Gastroesophageal sphincter (tissue), 4 donors: ENCODE measurements around the gene AUTS2. TPM values are rescaled to one million over a fixed set of nuclear protein-coding genes. Genes with fewer than 3 reads are reported as not detected.

ENCODE experiments used
- ATAC-seq: fragments of 150-250 bp; one replicate; pipeline ENCODE4 v1.9.1; 2016; ENCODE audit warnings: mild to moderate bottlenecking, moderate library complexity
- H3K27ac ChIP-seq, 4 donors: fragments of 200-600 bp; sonication (generic) in 3 of 4; 1 replicate in 3 of 4; 2 replicates in 1 of 4; pipeline ENCODE4 v1.5.1; 2016 to 2019
- H3K27me3 ChIP-seq: fragments of 200-600 bp; sonication (generic); one replicate; pipeline ENCODE4 v1.5.1; 2019
- H3K36me3 ChIP-seq, 2 donors: fragments of 200-600 bp; sonication (generic); one replicate each; pipeline ENCODE4 v1.5.1; 2019; ENCODE audit warnings: control low read depth in 1 of 2
- H3K4me1 ChIP-seq, 3 donors: fragments of 200-600 bp; sonication (generic); 1 replicate in 2 of 3; 2 replicates in 1 of 3; pipeline ENCODE4 v1.5.1; 2016 to 2019; ENCODE audit warnings: control low read depth in 2 of 3
- H3K4me3 ChIP-seq, 2 donors: fragments of 200-600 bp; sonication (generic); one replicate each; pipeline ENCODE4 v1.5.1; 2019; ENCODE audit warnings: mild to moderate bottlenecking in 1 of 2, moderate library complexity in 1 of 2
- H3K9me3 ChIP-seq, 3 donors: fragments of 200-600 bp; sonication (generic); one replicate each; pipeline ENCODE4 v1.5.1; 2017 to 2019; ENCODE audit warnings: control low read depth in 2 of 3
- CTCF ChIP-seq, 4 experiments: fragments of 200-600 bp in 2 of 4; fragments of 450-650 bp in 2 of 4; sonication (generic) in 1 of 4; IDR thresholded peaks; one replicate each; pipeline ENCODE4 v1.5.1; 2017 to 2019; ENCODE audit warnings: antibody characterized with exemption in 4 of 4, mild to moderate bottlenecking in 2 of 4, moderate library complexity in 2 of 4
- EP300 ChIP-seq: sonication (generic); formaldehyde crosslinking; IDR thresholded peaks from one replicate; pipeline ENCODE4 v1.6.1; 2017; ENCODE audit warnings: antibody characterized with exemption, mild to moderate bottlenecking
- POLR2A ChIP-seq, 2 donors: fragments of 450-650 bp; IDR thresholded peaks; one replicate each; pipeline ENCODE4 v1.6.1; 2017; ENCODE audit warnings: antibody characterized with exemption in 2 of 2, mild to moderate bottlenecking in 2 of 2, moderate library complexity in 1 of 2
- POLR2AphosphoS5 ChIP-seq: sonication (generic); formaldehyde crosslinking; IDR thresholded peaks from one replicate; pipeline ENCODE4 v1.6.1; 2017; ENCODE audit warnings: antibody characterized with exemption
- WGBS, 2 donors: methylation state at CpG; one replicate each; pipeline ENCODE4 v1.1.5; 2018; ENCODE audit warnings: low coverage in 1 of 2; 5-methylcytosine and 5-hydroxymethylcytosine counted together
- total RNA-seq, 4 donors: library from RNA; depleted of rRNA; stranded (reverse); fragments of >200 nt; gene quantifications; one replicate each; pipeline ENCODE4 v1.1.0, GENCODE V29; 2016

AUTS2 gene
- total RNA-seq, 4 donors from 2014 or later, result 12.2 to 48.7 (median 44.1) TPM

- Histone ChIP-seq H3K27me3 (no peaks in the 10 kb centered on the region), H3K9me3 (no peaks in the 10 kb centered on the region), H3K27ac (no peak overlapping the region), H3K36me3 (no peaks in the 10 kb centered on the region), H3K4me1 (no peaks in the 10 kb centered on the region), H3K4me3 (no peak overlapping the region)
- WGBS, 2 donors, result 87 to 97% methylated on average over 2 of the region's 2 CpGs
- ATAC-seq, result no peak
- TF ChIP-seq POLR2AphosphoS5 (no peak), EP300 (no peak), POLR2A (IDR thresholded peaks at IDR 0.05) (no peak), CTCF (IDR thresholded peaks at IDR 0.05) (no peak)
Observed at GRCh38 chr7:70563960-70564359, 965.7 kb downstream of the AUTS2 start.

GRCh38 chr7:70565721-70566370 lies 967.6 kb downstream of the AUTS2 start:
- Histone ChIP-seq H3K4me1 (no peaks in the 10 kb centered on the region), H3K27ac (no peak overlapping the region), H3K9me3 (no peaks in the 10 kb centered on the region), H3K36me3 (no peaks in the 10 kb centered on the region), H3K4me3 (no peak overlapping the region), H3K27me3 (no peaks in the 10 kb centered on the region)
- no peak for ATAC-seq
- 72 to 75% methylated on average over 4 of the region's 4 CpGs for WGBS, 2 donors
- TF ChIP-seq POLR2AphosphoS5, result no peak
- no peak for TF ChIP-seq POLR2A (IDR thresholded peaks at IDR 0.05)
- no peak for TF ChIP-seq EP300
- no peak for TF ChIP-seq CTCF (IDR thresholded peaks at IDR 0.05)

GRCh38 chr7:70566671-70567070 lies 968.4 kb downstream of the AUTS2 start:
- TF ChIP-seq POLR2A (IDR thresholded peaks at IDR 0.05) (no peak), CTCF (IDR thresholded peaks at IDR 0.05) (no peak), EP300 (no peak), POLR2AphosphoS5 (no peak)
- Histone ChIP-seq H3K36me3 (no peaks in the 10 kb centered on the region), H3K4me3 (no peak overlapping the region), H3K27me3 (no peaks in the 10 kb centered on the region), H3K9me3 (no peaks in the 10 kb centered on the region), H3K27ac (no peak overlapping the region), H3K4me1 (peaks cover 0 to 3% (median 0%) of the 10 kb centered on the region in 3 donors)
- ATAC-seq, result no peak
- WGBS, 2 donors, result 86 to 92% methylated on average over 3 of the region's 3 CpGs

- 93 to 100% methylated on average over 5 to 8 of the region's 8 CpGs for WGBS, 2 donors
- no peak for ATAC-seq
Observed at GRCh38 chr7:70568674-70569334, 970.5 kb downstream of the AUTS2 start.

More at GRCh38 chr7:70568674-70569334, 970.5 kb downstream of the AUTS2 start:
- H3K9me3 ChIP-seq, result no peaks in the 10 kb centered on the region
- no peak overlapping the region for H3K4me3 ChIP-seq
- H3K4me1 ChIP-seq, result peaks cover 0 to 14% (median 3%) of the 10 kb centered on the region in 3 donors
- no peaks in the 10 kb centered on the region for H3K36me3 ChIP-seq
- no peaks in the 10 kb centered on the region for H3K27me3 ChIP-seq
- H3K27ac ChIP-seq, result no peak overlapping the region
- TF ChIP-seq POLR2AphosphoS5, result no peak
- TF ChIP-seq EP300, result no peak
- TF ChIP-seq POLR2A (IDR thresholded peaks at IDR 0.05), result no peak
- no peak for TF ChIP-seq CTCF (IDR thresholded peaks at IDR 0.05)
